Nephron progenitor cell (in vitro differentiated cells): Measurements from ENCODE around the gene MEIS1.

Source experiments
- DNase-seq: peaks from one replicate; pipeline ENCODE4 v3.0.0; 2021
- H3K27ac Mint-ChIP-seq: 2 replicates; pipeline ENCODE4 v1.8.0; 2021; ENCODE audit warnings: mild to moderate bottlenecking, moderate library complexity, mixed read lengths
- H3K27me3 Mint-ChIP-seq: 2 replicates; pipeline ENCODE4 v1.8.0; 2021; ENCODE audit warnings: mild to moderate bottlenecking, low read depth, mixed read lengths; ENCODE audit not compliant: poor library complexity
- H3K36me3 Mint-ChIP-seq: 2 replicates; pipeline ENCODE4 v1.8.0; 2021; ENCODE audit warnings: low read depth, mixed read lengths
- H3K4me1 Mint-ChIP-seq: 2 replicates; pipeline ENCODE4 v1.8.0; 2021; ENCODE audit warnings: mixed read lengths
- H3K4me3 Mint-ChIP-seq: 2 replicates; pipeline ENCODE4 v1.8.0; 2021; ENCODE audit warnings: mild to moderate bottlenecking, moderate library complexity, mixed read lengths
- H3K9me3 Mint-ChIP-seq: 2 replicates; pipeline ENCODE4 v1.8.0; 2021; ENCODE audit warnings: mild to moderate bottlenecking, moderate library complexity, mixed read lengths
- TF ChIP-seq, protein P1 (sequence below): fragments of 200-600 bp; sonication (generic); IDR thresholded peaks from 2 replicates; pipeline ENCODE4 v1.5.0; 2021; ENCODE audit warnings: antibody characterized with exemption

Gene MEIS1

DNA sequence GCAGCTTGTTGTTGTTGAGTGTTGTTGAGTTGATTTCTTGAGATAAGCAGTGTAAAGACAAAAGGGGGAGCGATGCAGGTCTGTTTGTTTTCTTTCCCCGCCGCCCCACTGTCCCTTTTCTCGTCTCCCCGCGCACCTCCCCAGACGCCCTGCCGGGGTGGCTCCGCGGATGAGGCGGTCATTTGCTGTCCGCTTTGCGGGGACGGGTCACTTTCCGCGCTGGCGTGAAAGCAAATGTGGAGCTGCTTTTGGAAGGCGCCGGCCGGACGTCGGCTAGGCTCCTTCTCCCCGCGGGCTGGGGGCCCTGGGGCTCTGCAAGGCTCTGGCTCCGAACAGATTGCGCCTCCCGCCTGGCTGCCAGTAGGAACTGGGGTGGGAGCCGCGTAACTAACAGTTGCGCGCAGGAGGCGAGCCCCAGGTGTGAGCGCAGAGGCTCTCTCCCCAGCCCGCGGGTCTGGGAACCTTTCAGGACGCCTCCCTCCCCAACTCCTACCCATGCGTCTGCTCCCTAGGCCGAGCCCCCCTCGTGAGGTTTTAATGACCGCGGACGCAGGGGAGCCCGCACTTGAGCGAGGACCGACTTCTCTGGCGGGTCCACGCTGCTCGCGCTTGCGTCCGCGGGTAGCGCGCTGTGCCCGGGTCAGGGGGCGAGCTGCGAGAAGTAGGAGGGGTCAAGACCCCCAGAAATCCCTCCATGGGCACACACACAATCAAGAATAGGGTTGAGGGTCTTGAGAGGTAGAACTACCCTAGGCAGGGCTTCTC, 146.6 kb downstream of the MEIS1 start:
- peak; percentile 66 for DNase-seq
- Mint-ChIP-seq H3K4me1 (peaks cover 44% of the 10 kb centered on the region), H3K9me3 (no peaks in the 10 kb centered on the region), H3K4me3 (no peak overlapping the region), H3K27me3 (peaks cover 4% of the 10 kb centered on the region), H3K27ac (peak overlapping the region; percentile 97), H3K36me3 (no peaks in the 10 kb centered on the region)
- TF ChIP-seq, protein P1, sequence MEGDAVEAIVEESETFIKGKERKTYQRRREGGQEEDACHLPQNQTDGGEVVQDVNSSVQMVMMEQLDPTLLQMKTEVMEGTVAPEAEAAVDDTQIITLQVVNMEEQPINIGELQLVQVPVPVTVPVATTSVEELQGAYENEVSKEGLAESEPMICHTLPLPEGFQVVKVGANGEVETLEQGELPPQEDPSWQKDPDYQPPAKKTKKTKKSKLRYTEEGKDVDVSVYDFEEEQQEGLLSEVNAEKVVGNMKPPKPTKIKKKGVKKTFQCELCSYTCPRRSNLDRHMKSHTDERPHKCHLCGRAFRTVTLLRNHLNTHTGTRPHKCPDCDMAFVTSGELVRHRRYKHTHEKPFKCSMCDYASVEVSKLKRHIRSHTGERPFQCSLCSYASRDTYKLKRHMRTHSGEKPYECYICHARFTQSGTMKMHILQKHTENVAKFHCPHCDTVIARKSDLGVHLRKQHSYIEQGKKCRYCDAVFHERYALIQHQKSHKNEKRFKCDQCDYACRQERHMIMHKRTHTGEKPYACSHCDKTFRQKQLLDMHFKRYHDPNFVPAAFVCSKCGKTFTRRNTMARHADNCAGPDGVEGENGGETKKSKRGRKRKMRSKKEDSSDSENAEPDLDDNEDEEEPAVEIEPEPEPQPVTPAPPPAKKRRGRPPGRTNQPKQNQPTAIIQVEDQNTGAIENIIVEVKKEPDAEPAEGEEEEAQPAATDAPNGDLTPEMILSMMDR, result no peak

DNA sequence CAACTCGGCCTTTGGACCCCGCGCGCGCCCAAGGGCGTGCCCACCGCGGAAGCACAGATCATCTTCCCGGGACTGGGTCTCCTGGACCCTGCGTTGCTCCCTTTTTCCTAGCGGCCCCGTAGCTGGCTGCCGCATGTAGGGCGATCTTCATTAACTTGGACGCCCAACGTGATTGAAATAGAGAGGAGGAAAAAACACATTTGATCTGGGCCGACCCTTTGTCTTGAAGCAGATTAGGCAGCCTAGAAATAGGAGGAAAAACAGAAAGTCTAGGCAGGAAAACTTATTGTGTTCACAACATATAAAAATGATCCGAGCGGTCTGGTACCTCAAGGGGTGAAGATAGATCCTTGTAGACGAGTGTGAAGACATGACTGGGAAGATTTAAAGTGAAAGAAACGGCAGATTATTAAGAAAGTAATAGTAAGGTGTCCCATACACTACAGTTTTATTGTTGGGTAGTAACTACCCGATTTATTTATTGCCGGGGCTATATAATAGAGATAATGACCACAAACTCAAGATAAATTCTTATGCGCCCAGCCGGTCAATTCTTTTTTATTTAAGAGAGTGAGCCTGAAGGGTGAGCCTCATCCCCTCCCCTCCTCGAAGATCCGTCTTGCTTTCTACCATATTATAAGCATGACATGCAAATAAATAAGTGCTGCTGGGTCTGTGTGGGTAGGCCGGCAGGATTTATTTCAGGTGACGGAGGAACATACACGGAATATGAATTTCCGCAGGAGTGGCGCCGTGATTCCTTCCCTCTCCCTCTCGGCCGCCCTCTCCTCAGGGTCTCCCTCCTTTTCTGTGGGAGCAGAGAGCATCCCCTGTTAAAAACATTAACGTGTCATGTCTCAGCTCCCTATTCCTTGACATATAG, 147.4 kb downstream of the MEIS1 start:
- no peak for DNase-seq
- Mint-ChIP-seq H3K4me3 (no peak overlapping the region), H3K4me1 (peaks cover 44% of the 10 kb centered on the region), H3K27me3 (peaks cover 4% of the 10 kb centered on the region), H3K27ac (no peak overlapping the region), H3K36me3 (no peaks in the 10 kb centered on the region), H3K9me3 (no peaks in the 10 kb centered on the region)
- TF ChIP-seq, protein P1, result no peak

DNA sequence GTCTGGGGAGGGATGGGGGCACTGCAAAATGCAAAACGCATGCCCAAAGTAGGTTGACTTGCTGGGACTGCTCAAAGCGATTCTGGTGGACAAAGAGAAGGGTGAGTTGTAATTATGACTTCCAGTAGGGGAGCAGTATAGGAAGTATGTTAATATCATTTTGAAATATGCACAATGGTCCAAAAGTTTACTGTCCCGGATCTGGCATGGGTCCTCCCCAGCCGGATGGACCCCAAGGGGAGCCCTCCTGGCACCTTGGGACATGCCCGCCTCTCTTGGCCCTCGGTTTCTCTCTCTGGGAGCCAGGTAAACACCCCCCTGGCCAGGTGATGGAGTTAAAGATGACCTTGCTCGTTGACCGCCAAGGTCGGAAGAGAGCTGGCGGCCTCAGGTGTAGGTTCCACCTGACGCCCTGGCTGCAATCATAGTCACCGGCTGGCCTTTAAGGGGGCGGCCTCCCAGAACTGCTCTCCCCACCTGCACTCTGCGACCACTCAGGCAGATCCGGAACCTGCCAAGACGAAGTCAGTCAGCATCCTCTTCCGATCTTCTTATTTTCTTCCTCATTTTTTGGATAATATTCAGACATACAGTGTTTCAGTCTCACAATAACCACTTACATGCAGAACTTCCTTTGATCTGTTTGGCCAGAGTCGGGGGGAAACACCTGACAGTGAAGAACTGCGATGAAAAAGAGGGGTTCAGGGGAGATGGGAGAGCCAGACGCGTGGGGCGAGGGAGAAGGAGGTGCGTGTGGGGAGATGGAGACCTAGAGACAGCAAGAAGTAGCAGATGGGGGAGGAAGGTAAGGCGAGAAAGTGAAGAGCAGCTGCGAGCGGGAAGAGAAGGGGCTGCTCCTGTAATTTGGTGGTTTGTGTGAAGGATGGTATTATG, 148.3 kb downstream of the MEIS1 start:
- TF ChIP-seq, protein P1, result no peak
- DNase-seq, result no peak
- peaks cover 38% of the 10 kb centered on the region for H3K4me1 Mint-ChIP-seq
- H3K4me3 Mint-ChIP-seq, result no peak overlapping the region
- H3K27me3 Mint-ChIP-seq, result peaks cover 4% of the 10 kb centered on the region
- no peak overlapping the region for H3K27ac Mint-ChIP-seq
- H3K9me3 Mint-ChIP-seq, result no peaks in the 10 kb centered on the region
- H3K36me3 Mint-ChIP-seq, result no peaks in the 10 kb centered on the region

DNA sequence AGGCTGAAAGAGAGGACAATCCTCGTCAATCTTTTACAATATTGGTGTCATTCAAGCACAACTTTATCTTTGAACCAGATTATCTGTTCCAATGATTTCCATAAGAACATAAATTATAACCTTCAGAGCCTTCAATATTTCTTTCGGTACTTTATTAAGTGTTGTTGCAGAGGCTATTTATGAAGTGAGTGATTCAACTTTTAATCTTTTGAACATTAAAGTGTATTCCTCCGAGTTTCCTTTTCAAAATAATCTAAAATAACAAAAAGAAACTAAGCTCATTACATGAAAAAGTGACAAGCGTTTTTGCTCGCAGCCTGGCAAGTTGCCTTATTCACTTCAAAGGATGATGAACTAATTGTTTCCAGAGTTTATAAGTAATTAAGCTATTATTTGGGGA, 149.0 kb downstream of the MEIS1 start:
- H3K4me1 Mint-ChIP-seq, result peaks cover 31% of the 10 kb centered on the region
- no peak overlapping the region for H3K4me3 Mint-ChIP-seq
- no peak overlapping the region for H3K27ac Mint-ChIP-seq
- no peaks in the 10 kb centered on the region for H3K9me3 Mint-ChIP-seq
- TF ChIP-seq, protein P1, result no peak
- peaks cover 4% of the 10 kb centered on the region for H3K27me3 Mint-ChIP-seq
- no peak for DNase-seq
- H3K36me3 Mint-ChIP-seq, result no peaks in the 10 kb centered on the region

DNA sequence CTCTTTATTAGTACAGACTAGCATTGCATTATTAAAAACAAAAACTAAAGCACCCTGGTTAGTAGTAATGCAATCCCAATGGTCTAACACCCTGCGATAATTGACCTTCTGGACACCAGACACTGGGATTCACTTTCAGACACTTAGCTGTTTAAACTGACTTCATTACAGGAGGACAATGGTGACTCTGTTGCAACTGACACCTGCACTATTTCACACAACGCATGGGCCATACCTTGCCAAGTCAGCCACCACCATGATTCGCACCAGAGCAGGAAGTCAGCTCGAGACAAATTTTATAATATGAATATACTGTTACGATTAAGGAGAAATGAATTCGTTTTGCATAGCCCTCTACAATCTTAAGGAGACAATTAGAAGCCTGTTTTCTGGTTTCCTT, 150.7 kb downstream of the MEIS1 start:
- TF ChIP-seq, protein P1, result no peak
- H3K9me3 Mint-ChIP-seq, result peaks cover 11% of the 10 kb centered on the region
- peaks cover 14% of the 10 kb centered on the region for H3K4me1 Mint-ChIP-seq
- H3K27ac Mint-ChIP-seq, result no peak overlapping the region
- no peaks in the 10 kb centered on the region for H3K27me3 Mint-ChIP-seq
- no peak overlapping the region for H3K4me3 Mint-ChIP-seq
- no peak for DNase-seq
- H3K36me3 Mint-ChIP-seq, result peaks cover 11% of the 10 kb centered on the region
